ENCODE measurements around the gene ADAT3.

The ADAT3 gene

DNA sequence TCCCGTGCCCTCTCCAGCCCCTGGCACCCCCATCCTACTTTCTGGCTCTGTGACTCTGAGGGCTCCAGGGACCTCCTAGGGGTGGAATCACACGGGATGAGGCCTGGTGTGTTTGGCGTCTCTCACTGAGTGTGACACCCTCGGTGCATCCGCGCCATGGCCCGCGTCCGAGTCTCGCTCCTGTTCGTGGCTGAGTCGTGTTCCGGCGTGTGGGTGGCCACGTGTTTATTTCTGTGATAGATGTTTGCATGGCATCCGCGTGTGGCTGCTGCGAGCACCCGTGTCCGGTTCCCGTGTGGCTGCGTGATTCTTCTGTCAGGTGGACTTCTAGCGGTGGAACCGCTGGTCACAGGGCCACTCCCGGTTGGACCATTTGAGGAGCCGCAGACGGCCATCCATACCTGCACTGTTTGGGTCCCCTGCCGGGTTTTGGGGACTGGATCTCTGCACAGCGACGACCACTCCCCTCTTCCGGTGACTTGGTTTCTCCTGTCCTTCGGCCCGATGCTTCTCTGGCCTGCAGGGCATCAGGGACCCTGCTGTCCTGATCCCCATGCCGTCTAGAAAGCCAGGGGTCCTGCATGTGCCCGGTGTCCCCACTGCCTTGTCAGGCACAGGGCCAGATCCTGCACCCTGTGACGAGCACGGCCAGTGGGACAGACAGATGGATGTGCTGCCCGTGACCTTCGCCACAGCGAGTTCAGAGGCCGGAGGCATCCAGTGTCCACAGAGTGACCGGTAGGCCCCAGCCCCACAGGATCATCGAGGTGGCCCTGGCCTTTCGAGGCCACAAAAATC, 44.3 kb downstream of the ADAT3 start:
- no peak overlapping the region for H2AFZ ChIP-seq (ENCODE audit: low read depth, low read length)
- peaks cover 51% of the 10 kb centered on the region for H3K36me3 ChIP-seq (ENCODE audit: insufficient read depth, low read length)
- TF ChIP-seq, protein P1, sequence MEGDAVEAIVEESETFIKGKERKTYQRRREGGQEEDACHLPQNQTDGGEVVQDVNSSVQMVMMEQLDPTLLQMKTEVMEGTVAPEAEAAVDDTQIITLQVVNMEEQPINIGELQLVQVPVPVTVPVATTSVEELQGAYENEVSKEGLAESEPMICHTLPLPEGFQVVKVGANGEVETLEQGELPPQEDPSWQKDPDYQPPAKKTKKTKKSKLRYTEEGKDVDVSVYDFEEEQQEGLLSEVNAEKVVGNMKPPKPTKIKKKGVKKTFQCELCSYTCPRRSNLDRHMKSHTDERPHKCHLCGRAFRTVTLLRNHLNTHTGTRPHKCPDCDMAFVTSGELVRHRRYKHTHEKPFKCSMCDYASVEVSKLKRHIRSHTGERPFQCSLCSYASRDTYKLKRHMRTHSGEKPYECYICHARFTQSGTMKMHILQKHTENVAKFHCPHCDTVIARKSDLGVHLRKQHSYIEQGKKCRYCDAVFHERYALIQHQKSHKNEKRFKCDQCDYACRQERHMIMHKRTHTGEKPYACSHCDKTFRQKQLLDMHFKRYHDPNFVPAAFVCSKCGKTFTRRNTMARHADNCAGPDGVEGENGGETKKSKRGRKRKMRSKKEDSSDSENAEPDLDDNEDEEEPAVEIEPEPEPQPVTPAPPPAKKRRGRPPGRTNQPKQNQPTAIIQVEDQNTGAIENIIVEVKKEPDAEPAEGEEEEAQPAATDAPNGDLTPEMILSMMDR (IDR thresholded peaks at IDR 0.05; ENCODE audit: borderline replicate concordance, extremely low read depth, low read length, poor library complexity, severe bottlenecking) = no peak
- no peak for TF ChIP-seq EZH2 (IDR thresholded peaks at IDR 0.05; ENCODE audit: borderline replicate concordance, low read depth, low read length, severe bottlenecking)
- no peak overlapping the region for H3K4me2 ChIP-seq (ENCODE audit: insufficient read depth, low read length)
- H3K27me3 ChIP-seq (ENCODE audit: insufficient read depth, low read length, poor library complexity) = no peaks in the 10 kb centered on the region
- ATAC-seq (ENCODE audit: insufficient read depth, low read depth) (no peak), DNase-seq (no peak)
- peaks cover under 1% of the 10 kb centered on the region; the same call in 1 of the 2 replicates for H3K4me1 ChIP-seq (ENCODE audit: insufficient read depth, low read length)
- no peaks in the 10 kb centered on the region for H3K9me3 ChIP-seq (ENCODE audit: insufficient read depth, low read length, severe bottlenecking)
- H4K20me1 ChIP-seq (ENCODE audit: insufficient read depth, low read length) = peaks cover 81% of the 10 kb centered on the region
- no peak overlapping the region for H3K27ac ChIP-seq (ENCODE audit: low read length)
- peaks cover 94% of the 10 kb centered on the region for H3K79me2 ChIP-seq (ENCODE audit: insufficient read depth, low read length)
- no peak overlapping the region for H3K4me3 ChIP-seq (ENCODE audit: low read depth in 1 of 2, low read length in 2 of 2)
- no peak overlapping the region for H3K9ac ChIP-seq (ENCODE audit: low read depth, low read length)

DNA sequence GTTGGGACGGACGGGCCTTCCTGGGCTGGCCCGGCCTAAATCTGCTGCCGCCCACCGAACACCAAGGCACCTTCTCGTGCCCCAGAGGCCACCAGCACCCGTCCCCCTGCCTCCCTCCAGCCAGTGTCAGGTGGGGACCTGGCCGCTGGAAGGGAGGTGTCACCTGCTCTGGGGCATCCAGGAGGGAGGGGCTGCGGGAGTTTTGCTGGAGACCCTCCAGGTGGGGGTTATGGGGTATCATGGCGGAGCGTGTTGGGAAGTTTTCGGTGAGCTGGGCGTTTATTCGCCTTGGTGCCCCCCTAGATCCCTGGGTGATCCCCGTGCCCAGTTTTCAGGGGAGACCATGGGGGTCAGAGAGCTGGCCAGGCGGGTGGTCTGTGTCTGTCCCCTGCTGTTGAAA, 45.4 kb downstream of the ADAT3 start:
- Histone ChIP-seq H3K36me3 (ENCODE audit: insufficient read depth, low read length) (peaks cover 62% of the 10 kb centered on the region), H3K27ac (ENCODE audit: low read length) (no peak overlapping the region), H3K27me3 (ENCODE audit: insufficient read depth, low read length, poor library complexity) (no peaks in the 10 kb centered on the region), H3K4me2 (ENCODE audit: insufficient read depth, low read length) (no peak overlapping the region), H3K4me3 (ENCODE audit: low read depth in 1 of 2, low read length in 2 of 2) (no peak overlapping the region), H3K79me2 (ENCODE audit: insufficient read depth, low read length) (peaks cover 94% of the 10 kb centered on the region), H4K20me1 (ENCODE audit: insufficient read depth, low read length) (peaks cover 83% of the 10 kb centered on the region), H3K4me1 (ENCODE audit: insufficient read depth, low read length) (no peaks in the 10 kb centered on the region), H3K9ac (ENCODE audit: low read depth, low read length) (no peak overlapping the region), H2AFZ (ENCODE audit: low read depth, low read length) (no peak overlapping the region), H3K9me3 (ENCODE audit: insufficient read depth, low read length, severe bottlenecking) (no peaks in the 10 kb centered on the region)
- ATAC-seq (ENCODE audit: insufficient read depth, low read depth) (no peak), DNase-seq (no peak)
- TF ChIP-seq, protein P1 (IDR thresholded peaks at IDR 0.05; ENCODE audit: borderline replicate concordance, extremely low read depth, low read length, poor library complexity, severe bottlenecking) = no peak
- TF ChIP-seq EZH2 (IDR thresholded peaks at IDR 0.05; ENCODE audit: borderline replicate concordance, low read depth, low read length, severe bottlenecking) = no peak

DNA sequence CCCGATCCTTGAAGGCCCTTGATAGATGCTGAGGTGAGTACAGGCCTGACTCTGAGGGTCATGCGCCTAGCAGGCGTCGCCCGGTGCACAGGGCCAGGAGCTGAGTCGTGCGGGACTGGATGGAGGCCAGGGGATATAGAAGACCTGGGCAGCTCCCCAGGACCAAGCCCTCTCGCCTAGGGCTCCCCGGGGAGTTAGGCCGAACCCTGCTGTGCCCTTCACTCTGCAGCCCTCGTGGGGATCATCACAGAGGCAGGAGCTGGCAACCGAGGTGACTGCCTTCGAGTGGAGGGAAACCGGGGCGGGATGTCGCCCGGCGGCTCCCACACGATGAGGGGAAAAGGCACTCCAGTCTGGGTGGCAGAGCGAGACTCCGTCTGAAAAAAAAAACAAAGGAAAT, 47.4 kb downstream of the ADAT3 start:
- Histone ChIP-seq H3K4me2 (ENCODE audit: insufficient read depth, low read length) (no peak overlapping the region), H3K27me3 (ENCODE audit: insufficient read depth, low read length, poor library complexity) (no peaks in the 10 kb centered on the region), H3K36me3 (ENCODE audit: insufficient read depth, low read length) (peaks cover 60% of the 10 kb centered on the region), H4K20me1 (ENCODE audit: insufficient read depth, low read length) (peaks cover 88% of the 10 kb centered on the region), H3K79me2 (ENCODE audit: insufficient read depth, low read length) (peaks cover 95% of the 10 kb centered on the region), H3K27ac (ENCODE audit: low read length) (no peak overlapping the region), H2AFZ (ENCODE audit: low read depth, low read length) (no peak overlapping the region), H3K9ac (ENCODE audit: low read depth, low read length) (no peak overlapping the region), H3K4me1 (ENCODE audit: insufficient read depth, low read length) (no peaks in the 10 kb centered on the region), H3K4me3 (ENCODE audit: low read depth in 1 of 2, low read length in 2 of 2) (no peak overlapping the region), H3K9me3 (ENCODE audit: insufficient read depth, low read length, severe bottlenecking) (no peaks in the 10 kb centered on the region)
- ATAC-seq (ENCODE audit: insufficient read depth, low read depth) (no peak), DNase-seq (no peak)
- TF ChIP-seq EZH2 (IDR thresholded peaks at IDR 0.05; ENCODE audit: borderline replicate concordance, low read depth, low read length, severe bottlenecking) = no peak
- TF ChIP-seq, protein P1 (IDR thresholded peaks at IDR 0.05; ENCODE audit: borderline replicate concordance, extremely low read depth, low read length, poor library complexity, severe bottlenecking) = no peak
